ENCODE data around the gene PPID. TPM values are rescaled to one million over a fixed set of nuclear protein-coding genes. Genes with fewer than 3 reads are reported as not detected.
"Not testable (repeated sequence)": the region's sequence is repeated elsewhere in the genome, so short reads cannot be mapped to it uniquely, and the experiment has no call there.

The PPID gene
- 10 to 100 TPM; 46.2 to 47.5 TPM for total RNA-seq

DNA sequence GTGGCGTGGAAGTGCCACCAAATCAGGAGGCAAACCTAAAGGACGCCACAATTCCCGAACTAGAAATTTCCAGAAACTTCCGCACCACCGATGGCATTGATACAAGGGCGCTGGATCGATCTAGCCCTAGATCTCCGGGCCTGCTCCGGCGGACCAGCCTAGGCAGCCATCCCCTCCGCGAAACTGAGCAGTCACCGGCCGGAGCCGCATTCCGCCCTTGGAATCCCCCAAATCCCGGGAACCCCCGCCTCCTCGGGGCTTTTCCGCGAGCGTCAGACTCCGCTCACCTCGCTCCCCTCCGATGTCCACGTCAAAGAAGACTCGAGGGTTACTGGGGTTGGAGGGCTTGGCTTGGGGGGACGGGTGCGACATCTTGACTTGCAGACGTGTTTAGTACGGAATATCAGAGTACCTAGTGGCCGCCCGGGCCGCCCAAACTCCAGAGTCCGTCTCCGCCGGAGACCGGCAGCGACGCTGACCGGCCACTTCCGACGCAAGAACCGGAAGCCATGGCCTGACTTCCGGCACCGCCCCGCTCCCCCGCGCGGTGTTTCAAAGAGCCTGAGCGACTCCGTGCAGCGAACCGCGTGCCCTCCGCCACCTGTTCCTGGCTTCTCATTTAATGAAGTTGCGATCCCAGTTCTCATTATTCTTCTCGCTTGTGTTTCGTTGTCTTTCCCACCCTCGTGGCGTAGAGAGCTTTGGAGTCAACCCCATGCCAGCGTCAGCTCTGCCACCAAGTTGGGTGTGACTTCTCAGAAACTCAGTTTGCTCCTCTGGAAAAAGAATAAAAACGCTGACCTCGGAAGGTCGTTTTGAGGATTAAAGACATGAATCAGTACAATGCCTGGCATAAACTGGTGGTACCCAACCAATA lies at the start of gene PPID:
Gene PPID, minus strand, starts transcription at position 480 of the 877 bp plus-strand sequence. Its CDS starts 108 bp downstream, at position 372.
- CTCF ChIA-PET: interaction anchor here (0.7 to 2.3 kb wide), 9 partner anchors 10 to 134 kb away, joined by 3 to 9 read pairs (median 3); partner anchors contain the start of gene ETFDH
- Mint-ChIP-seq H3K4me1 (peaks cover 72% of the 10 kb centered on the region), H3K9me3 (no peaks in the 10 kb centered on the region), H3K27ac (peak within 1 kb of the TSS; percentile 98), H3K27me3 (no peaks in the 10 kb centered on the region), H3K4me3 (peak within 1 kb of the TSS; percentile 85), H3K36me3 (ENCODE audit: low read depth) (peaks cover 47% of the 10 kb centered on the region)
- peak; percentile 88 for DNase-seq
- POLR2A ChIA-PET: interaction anchor here (0.7 to 2.2 kb wide), 8 partner anchors 13 to 122 kb away, joined by 3 to 18 read pairs (median 6); partner anchors contain the start of genes C4orf46 and FNIP2

DNA sequence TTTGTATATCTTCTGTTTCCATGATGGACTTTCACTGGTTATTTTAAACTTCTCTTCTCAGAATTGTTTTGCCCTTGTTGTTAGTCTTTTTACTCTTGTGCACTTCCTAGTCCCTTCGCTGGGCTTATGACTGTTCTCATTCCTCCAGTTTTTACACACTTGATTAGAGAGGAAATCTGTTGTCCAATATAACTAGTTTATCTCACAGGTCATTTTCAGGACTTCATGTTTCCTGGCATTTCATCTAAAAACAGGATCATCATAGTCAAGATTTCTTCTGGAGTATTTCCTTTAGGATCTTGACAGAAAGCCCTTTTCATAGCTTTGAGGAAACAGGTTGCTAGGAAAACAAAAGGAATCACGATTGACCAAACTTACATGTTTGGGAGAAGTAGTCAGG lies 48.6 kb upstream of the PPID start:
- Mint-ChIP-seq H3K27ac (no peak overlapping the region), H3K27me3 (no peaks in the 10 kb centered on the region), H3K36me3 (ENCODE audit: low read depth) (peaks cover 18% of the 10 kb centered on the region), H3K4me3 (no peak overlapping the region), H3K9me3 (no peaks in the 10 kb centered on the region), H3K4me1 (peaks cover 56% of the 10 kb centered on the region)
- CTCF ChIA-PET: no interaction called here
- no peak for DNase-seq
- POLR2A ChIA-PET: no interaction called here

DNA sequence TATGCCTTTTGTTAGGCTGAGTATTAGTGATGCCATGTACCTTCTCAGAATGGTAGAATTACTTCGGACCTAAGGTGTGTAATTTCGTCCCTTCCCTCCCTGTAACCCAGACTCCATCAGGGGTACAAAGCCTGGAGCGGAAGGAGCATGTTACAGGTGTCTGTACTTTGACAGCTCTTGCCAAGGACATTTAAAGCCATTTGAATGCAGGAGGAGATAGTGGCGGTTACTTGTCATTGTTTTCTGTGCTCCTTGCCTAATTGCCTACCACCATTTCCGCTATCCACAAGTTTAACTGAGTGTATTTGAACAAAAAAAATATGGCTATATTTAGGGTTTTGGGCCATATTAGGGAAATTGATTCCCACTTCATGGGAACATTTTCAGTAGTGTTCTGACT lies 47.5 kb upstream of the PPID start:
- Mint-ChIP-seq H3K36me3 (ENCODE audit: low read depth) (peaks cover 18% of the 10 kb centered on the region), H3K27ac (no peak overlapping the region), H3K4me3 (peak overlapping the region; percentile 99), H3K27me3 (no peaks in the 10 kb centered on the region), H3K9me3 (no peaks in the 10 kb centered on the region), H3K4me1 (peaks cover 52% of the 10 kb centered on the region)
- CTCF ChIA-PET: no interaction called here
- POLR2A ChIA-PET: no interaction called here
- DNase-seq: no peak

DNA sequence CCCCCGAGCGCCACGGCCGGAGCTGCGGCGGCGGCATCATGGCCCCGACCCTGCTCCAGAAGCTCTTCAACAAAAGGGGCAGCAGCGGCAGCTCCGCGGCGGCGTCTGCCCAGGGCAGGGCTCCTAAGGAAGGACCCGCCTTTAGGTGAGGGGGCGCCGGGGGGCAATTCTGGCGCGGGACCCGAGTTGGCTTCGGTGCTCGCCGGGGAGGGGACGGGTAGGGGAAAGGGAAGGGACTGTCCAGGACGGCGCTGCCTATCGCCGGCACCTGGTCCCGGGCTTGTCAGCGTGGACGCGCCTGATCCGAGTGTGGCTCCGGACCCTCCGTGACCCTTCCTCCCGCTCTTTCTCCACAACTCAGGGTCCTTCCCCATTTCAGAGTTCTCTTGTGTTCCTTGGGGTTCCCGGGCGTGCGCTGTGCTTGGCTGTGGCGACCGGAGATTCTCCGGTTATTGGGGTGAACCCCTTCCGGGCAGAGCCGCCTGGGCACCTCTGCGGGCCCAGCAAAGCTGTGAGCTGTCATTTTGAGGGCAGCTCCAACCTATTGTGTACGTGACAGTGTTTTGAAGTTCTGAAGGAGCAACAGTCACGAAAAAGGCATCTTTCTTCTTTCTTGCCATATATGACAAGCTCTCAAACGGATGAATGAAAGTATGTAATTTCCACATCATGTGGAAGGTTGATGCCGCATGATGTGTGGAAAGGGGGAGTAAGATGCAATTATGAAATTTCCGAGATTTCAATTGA lies 46.2 kb upstream of the PPID start:
- CTCF ChIA-PET: interaction anchor here (0.6 to 2.7 kb wide), 5 partner anchors 9 to 83 kb away, joined by 3 to 10 read pairs (median 3); no protein-coding TSS in a partner anchor
- no peaks in the 10 kb centered on the region for H3K9me3 Mint-ChIP-seq
- no peaks in the 10 kb centered on the region for H3K27me3 Mint-ChIP-seq
- peaks cover 43% of the 10 kb centered on the region for H3K4me1 Mint-ChIP-seq
- peak; percentile 66 for DNase-seq
- H3K4me3 Mint-ChIP-seq: peak overlapping the region; percentile 99
- H3K36me3 Mint-ChIP-seq (ENCODE audit: low read depth): peaks cover 12% of the 10 kb centered on the region
- peak overlapping the region; percentile 90 for H3K27ac Mint-ChIP-seq
- POLR2A ChIA-PET: interaction anchor here (0.7 to 2.5 kb wide), 10 partner anchors 9 to 335 kb away, joined by 3 to 18 read pairs (median 5); partner anchors contain the start of genes C4orf46 and PPID

DNA sequence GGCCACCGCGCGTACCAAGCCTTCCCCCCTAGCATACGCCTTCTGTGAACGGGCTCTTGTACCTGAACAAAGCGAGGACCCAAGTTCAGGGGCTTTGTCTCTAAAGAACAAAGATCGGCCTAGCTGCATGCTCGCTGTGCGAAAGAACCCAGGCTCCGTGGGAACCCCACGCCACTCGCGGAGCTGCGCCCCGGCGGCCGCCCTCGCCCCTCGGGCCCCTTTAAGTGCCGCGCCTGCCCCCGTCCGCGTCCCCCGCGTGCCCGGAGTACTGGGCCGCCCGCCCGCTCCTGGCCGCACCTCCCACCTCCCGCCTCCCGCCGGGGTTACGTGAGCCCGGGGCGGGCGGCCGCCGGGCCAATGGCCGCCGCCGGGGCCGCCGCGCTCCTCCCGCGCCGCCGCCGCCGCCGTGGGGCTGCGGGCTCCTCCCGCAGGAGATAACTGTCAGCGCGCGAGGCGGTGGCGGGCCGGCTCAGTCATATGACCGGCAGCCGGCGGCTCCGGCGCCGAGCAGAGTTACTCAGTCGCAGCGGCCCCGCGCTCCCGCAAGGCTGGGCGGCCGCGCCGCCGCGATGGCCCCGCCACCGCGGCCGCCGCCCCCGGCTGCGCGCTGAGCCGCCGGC lies 45.5 kb upstream of the PPID start, which contains the start of gene FNIP2:
Gene FNIP2, plus strand, starts transcription at position 472 of the 620 bp plus-strand sequence. CDS start 187 bp downstream, outside the sequence.
- CTCF ChIA-PET: interaction anchor here (0.7 to 2.7 kb wide), 3 partner anchors 44 to 84 kb away, joined by 3 to 10 read pairs (median 4); no protein-coding TSS in a partner anchor
- POLR2A ChIA-PET: interaction anchor here (1.1 to 2.5 kb wide), 7 partner anchors 10 to 336 kb away, joined by 4 to 18 read pairs (median 7); partner anchors contain the start of gene PPID
- Mint-ChIP-seq H3K27ac (peak within 1 kb of the TSS; percentile 90), H3K27me3 (no peaks in the 10 kb centered on the region), H3K36me3 (ENCODE audit: low read depth) (peaks cover 12% of the 10 kb centered on the region), H3K4me1 (peaks cover 43% of the 10 kb centered on the region), H3K4me3 (peak within 1 kb of the TSS; percentile 99), H3K9me3 (no peaks in the 10 kb centered on the region)
- DNase-seq: peak; percentile 71

GRCh38 chr4:158767451-158767850 lies 44.3 kb upstream of the PPID start:
- Mint-ChIP-seq H3K4me1 (peaks cover 38% of the 10 kb centered on the region), H3K36me3 (ENCODE audit: low read depth) (peaks cover 9% of the 10 kb centered on the region), H3K9me3 (no peaks in the 10 kb centered on the region), H3K27ac (no peak overlapping the region), H3K4me3 (no peak overlapping the region), H3K27me3 (no peaks in the 10 kb centered on the region)
- no peak for DNase-seq
- CTCF ChIA-PET: interaction anchor here (2.7 kb wide), 1 partner anchor 85 kb away, joined by 10 read pairs; no protein-coding TSS in a partner anchor
- POLR2A ChIA-PET: no interaction called here

- Mint-ChIP-seq H3K9me3 (no peaks in the 10 kb centered on the region), H3K27me3 (no peaks in the 10 kb centered on the region), H3K4me1 (peaks cover 29% of the 10 kb centered on the region), H3K27ac (no peak overlapping the region), H3K4me3 (no peak overlapping the region), H3K36me3 (ENCODE audit: low read depth) (peaks cover 6% of the 10 kb centered on the region)
- ChIA-PET CTCF (interaction anchor here (1.1 kb wide), 1 partner anchor 37 kb away, joined by 3 read pairs; no protein-coding TSS in a partner anchor), POLR2A (no interaction called here)
- no peak for DNase-seq
Observed at GRCh38 chr4:158766434-158767044, 43.3 kb upstream of the PPID start.

GRCh38 chr4:158763462-158763861 lies 40.3 kb upstream of the PPID start:
- CTCF ChIA-PET: interaction anchor here (1.1 to 1.6 kb wide), 2 partner anchors 16 to 36 kb away, joined by 3 read pairs; no protein-coding TSS in a partner anchor
- Mint-ChIP-seq H3K9me3 (no peaks in the 10 kb centered on the region), H3K4me1 (peaks cover 10% of the 10 kb centered on the region), H3K36me3 (ENCODE audit: low read depth) (no peaks in the 10 kb centered on the region), H3K27me3 (no peaks in the 10 kb centered on the region), H3K27ac (no peak overlapping the region), H3K4me3 (no peak overlapping the region)
- POLR2A ChIA-PET: interaction anchor here (1.4 kb wide), 1 partner anchor 19 kb away, joined by 3 read pairs; no protein-coding TSS in a partner anchor
- DNase-seq: no peak

- no peak for DNase-seq
- H3K27me3 Mint-ChIP-seq: no peaks in the 10 kb centered on the region
- ChIA-PET CTCF (interaction anchor here (1.1 to 1.6 kb wide), 2 partner anchors 17 to 36 kb away, joined by 3 read pairs; no protein-coding TSS in a partner anchor), POLR2A (no interaction called here)
- no peak overlapping the region for H3K4me3 Mint-ChIP-seq
- no peaks in the 10 kb centered on the region for H3K9me3 Mint-ChIP-seq
- H3K27ac Mint-ChIP-seq: no peak overlapping the region
- H3K36me3 Mint-ChIP-seq (ENCODE audit: low read depth): no peaks in the 10 kb centered on the region
- peaks cover 2% of the 10 kb centered on the region for H3K4me1 Mint-ChIP-seq
Observed at GRCh38 chr4:158762553-158762952, 39.4 kb upstream of the PPID start.

DNA sequence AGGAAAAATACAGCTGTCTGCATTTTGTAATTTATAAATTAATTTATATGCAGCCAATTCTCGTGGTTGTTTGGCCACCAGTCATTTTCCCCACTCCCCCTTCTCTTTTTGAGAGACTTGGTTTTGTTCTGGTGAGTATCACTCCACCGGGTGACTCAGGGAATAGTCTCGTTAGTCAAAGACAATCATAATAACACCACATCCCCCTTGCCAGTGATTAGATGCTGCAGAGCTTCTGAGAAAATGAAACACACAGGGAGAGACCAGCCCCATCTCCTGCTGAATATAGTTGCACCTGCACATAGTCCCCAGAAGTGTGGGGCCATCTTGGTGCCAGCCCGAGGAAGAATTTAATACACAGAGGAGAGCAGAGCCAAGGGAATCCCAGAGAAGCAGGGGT lies 37.7 kb upstream of the PPID start:
- CTCF ChIA-PET: no interaction called here
- Mint-ChIP-seq H3K36me3 (ENCODE audit: low read depth) (no peaks in the 10 kb centered on the region), H3K27me3 (peaks cover 5% of the 10 kb centered on the region), H3K27ac (peak overlapping the region; percentile 18), H3K4me1 (peaks cover 2% of the 10 kb centered on the region), H3K9me3 (no peaks in the 10 kb centered on the region), H3K4me3 (no peak overlapping the region)
- POLR2A ChIA-PET: no interaction called here
- DNase-seq: no peak

DNA sequence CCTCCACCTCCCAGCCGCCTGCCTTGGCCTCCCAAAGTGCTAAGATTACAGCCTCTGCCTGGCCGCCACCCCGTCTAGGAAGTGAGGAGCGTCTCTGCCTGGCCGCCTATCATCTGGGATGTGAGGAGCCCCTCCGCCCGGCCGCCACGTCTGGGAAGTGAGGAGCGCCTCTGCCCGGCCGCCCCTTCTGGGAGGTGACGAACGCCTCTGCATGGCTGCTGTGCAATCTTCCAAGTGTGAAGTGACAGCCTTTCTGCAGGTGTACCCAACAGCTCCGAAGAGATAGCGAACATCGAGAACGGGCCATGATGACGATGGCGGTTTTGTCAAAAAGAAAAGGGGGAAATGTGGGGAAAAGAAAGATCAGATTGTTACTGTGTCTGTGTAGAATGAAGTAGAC lies 36.3 kb upstream of the PPID start:
- H3K27me3 Mint-ChIP-seq; H3K4me3 Mint-ChIP-seq; DNase-seq; H3K36me3 Mint-ChIP-seq (ENCODE audit: low read depth); H3K27ac Mint-ChIP-seq; CTCF ChIA-PET; H3K4me1 Mint-ChIP-seq; POLR2A ChIA-PET; H3K9me3 Mint-ChIP-seq: not testable (repeated sequence)

- no peak for DNase-seq
- ChIA-PET POLR2A (no interaction called here), CTCF (no interaction called here)
- Mint-ChIP-seq H3K27me3 (peaks cover 9% of the 10 kb centered on the region), H3K4me3 (no peak overlapping the region), H3K4me1 (peaks cover 2% of the 10 kb centered on the region), H3K27ac (no peak overlapping the region), H3K36me3 (ENCODE audit: low read depth) (no peaks in the 10 kb centered on the region), H3K9me3 (no peaks in the 10 kb centered on the region)
Observed at GRCh38 chr4:158758703-158759102, 35.5 kb upstream of the PPID start.
